RWPE2 (cell line): Measurements from ENCODE around the gene PARVA.

Source experiments
- ATAC-seq: fragments of 200-7000 bp; cut with Tn5 transposase; 3 replicates; pipeline ENCODE4 v1.9.1; 2021; ENCODE audit warnings: low read depth
- DNase-seq: peaks from one replicate; pipeline ENCODE4 v3.0.0-alpha.2; 2020; ENCODE audit warnings: low spot score
- H3K27ac ChIP-seq: fragments of 450-650 bp; 2 replicates; pipeline ENCODE4 v1.5.1; 2017; ENCODE audit warnings: mild to moderate bottlenecking; ENCODE audit not compliant: poor library complexity, severe bottlenecking
- H3K27me3 ChIP-seq: fragments of 250-450 bp; sonication (Bioruptor Pico); 2 replicates; pipeline ENCODE4 v1.5.1; 2021; ENCODE audit warnings: mild to moderate bottlenecking, moderate library complexity; ENCODE audit not compliant: insufficient read depth, poor library complexity, severe bottlenecking
- H3K36me3 ChIP-seq: fragments of 250-450 bp; sonication (Bioruptor Pico); 2 replicates; pipeline ENCODE4 v1.5.1; 2020; ENCODE audit warnings: low read depth, mild to moderate bottlenecking, moderate library complexity
- H3K4me1 ChIP-seq: fragments of 250-450 bp; sonication (Bioruptor Pico); 2 replicates; pipeline ENCODE4 v1.5.1; 2021; ENCODE audit warnings: mild to moderate bottlenecking, moderate library complexity; ENCODE audit not compliant: insufficient read depth, poor library complexity, severe bottlenecking
- H3K4me3 ChIP-seq: fragments of 250-450 bp; sonication (Bioruptor Pico); 2 replicates; pipeline ENCODE4 v1.5.1; 2021; ENCODE audit warnings: mild to moderate bottlenecking, moderate library complexity; ENCODE audit not compliant: severe bottlenecking
- H3K9me3 ChIP-seq: fragments of 250-450 bp; sonication (Bioruptor Pico); 2 replicates; pipeline ENCODE4 v1.5.1; 2021; ENCODE audit warnings: mild to moderate bottlenecking, moderate library complexity; ENCODE audit not compliant: severe bottlenecking
- TF ChIP-seq, protein P1 (sequence below): fragments of 450-650 bp; IDR thresholded peaks from one replicate; pipeline ENCODE4 v1.5.1; 2017; ENCODE audit warnings: mild to moderate bottlenecking, moderate library complexity; ENCODE audit not compliant: poor library complexity, severe bottlenecking

Gene PARVA

GRCh38 chr11:12433121-12433520 lies 55.8 kb downstream of the PARVA start:
- Histone ChIP-seq H3K4me3 (no peak overlapping the region), H3K9me3 (no peaks in the 10 kb centered on the region), H3K27me3 (no peaks in the 10 kb centered on the region), H3K27ac (no peak overlapping the region), H3K36me3 (no peaks in the 10 kb centered on the region), H3K4me1 (peaks cover 20% of the 10 kb centered on the region)
- TF ChIP-seq, protein P1, sequence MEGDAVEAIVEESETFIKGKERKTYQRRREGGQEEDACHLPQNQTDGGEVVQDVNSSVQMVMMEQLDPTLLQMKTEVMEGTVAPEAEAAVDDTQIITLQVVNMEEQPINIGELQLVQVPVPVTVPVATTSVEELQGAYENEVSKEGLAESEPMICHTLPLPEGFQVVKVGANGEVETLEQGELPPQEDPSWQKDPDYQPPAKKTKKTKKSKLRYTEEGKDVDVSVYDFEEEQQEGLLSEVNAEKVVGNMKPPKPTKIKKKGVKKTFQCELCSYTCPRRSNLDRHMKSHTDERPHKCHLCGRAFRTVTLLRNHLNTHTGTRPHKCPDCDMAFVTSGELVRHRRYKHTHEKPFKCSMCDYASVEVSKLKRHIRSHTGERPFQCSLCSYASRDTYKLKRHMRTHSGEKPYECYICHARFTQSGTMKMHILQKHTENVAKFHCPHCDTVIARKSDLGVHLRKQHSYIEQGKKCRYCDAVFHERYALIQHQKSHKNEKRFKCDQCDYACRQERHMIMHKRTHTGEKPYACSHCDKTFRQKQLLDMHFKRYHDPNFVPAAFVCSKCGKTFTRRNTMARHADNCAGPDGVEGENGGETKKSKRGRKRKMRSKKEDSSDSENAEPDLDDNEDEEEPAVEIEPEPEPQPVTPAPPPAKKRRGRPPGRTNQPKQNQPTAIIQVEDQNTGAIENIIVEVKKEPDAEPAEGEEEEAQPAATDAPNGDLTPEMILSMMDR, result no peak
- no peak for ATAC-seq
- DNase-seq, result no peak

- no peaks in the 10 kb centered on the region for H3K27me3 ChIP-seq
- H3K4me1 ChIP-seq, result peaks cover 24% of the 10 kb centered on the region
- H3K36me3 ChIP-seq, result no peaks in the 10 kb centered on the region
- H3K9me3 ChIP-seq, result no peaks in the 10 kb centered on the region
- H3K4me3 ChIP-seq, result no peak overlapping the region
- H3K27ac ChIP-seq, result no peak overlapping the region
- ATAC-seq, result no peak
- TF ChIP-seq, protein P1, result no peak
- no peak for DNase-seq
Measured at GRCh38 chr11:12433571-12434324, 56.4 kb downstream of the PARVA start.

- ATAC-seq, result no peak
- Histone ChIP-seq H3K4me3 (no peak overlapping the region), H3K36me3 (no peaks in the 10 kb centered on the region), H3K4me1 (peaks cover 24% of the 10 kb centered on the region), H3K9me3 (no peaks in the 10 kb centered on the region), H3K27ac (no peak overlapping the region), H3K27me3 (no peaks in the 10 kb centered on the region)
- TF ChIP-seq, protein P1, result no peak
- no peak for DNase-seq
Measured at GRCh38 chr11:12434325-12434654, 56.9 kb downstream of the PARVA start.

DNA sequence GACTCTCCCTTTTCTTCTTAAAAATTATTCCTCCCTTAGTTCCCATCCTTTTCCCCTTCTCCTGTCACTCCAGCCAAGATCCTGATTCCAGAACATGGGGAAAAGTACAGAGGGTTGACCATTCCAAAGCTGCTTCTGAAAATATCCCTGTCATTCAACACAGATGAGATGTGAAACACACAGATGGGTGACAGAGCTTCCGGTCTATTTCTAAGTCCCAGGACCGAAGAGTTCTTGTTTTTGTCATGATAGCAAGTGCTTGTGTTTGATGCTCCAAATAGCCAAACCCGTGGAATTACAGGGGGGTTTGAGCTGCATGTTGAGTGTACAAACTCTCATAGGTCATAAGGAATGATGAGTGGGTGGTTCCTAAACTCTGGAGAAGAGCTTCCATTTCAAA lies 57.9 kb downstream of the PARVA start:
- ATAC-seq (no peak), DNase-seq (no peak)
- Histone ChIP-seq H3K27ac (no peak overlapping the region), H3K27me3 (no peaks in the 10 kb centered on the region), H3K36me3 (no peaks in the 10 kb centered on the region), H3K4me3 (no peak overlapping the region), H3K9me3 (no peaks in the 10 kb centered on the region), H3K4me1 (peaks cover 17% of the 10 kb centered on the region)
- TF ChIP-seq, protein P1, result no peak

DNA sequence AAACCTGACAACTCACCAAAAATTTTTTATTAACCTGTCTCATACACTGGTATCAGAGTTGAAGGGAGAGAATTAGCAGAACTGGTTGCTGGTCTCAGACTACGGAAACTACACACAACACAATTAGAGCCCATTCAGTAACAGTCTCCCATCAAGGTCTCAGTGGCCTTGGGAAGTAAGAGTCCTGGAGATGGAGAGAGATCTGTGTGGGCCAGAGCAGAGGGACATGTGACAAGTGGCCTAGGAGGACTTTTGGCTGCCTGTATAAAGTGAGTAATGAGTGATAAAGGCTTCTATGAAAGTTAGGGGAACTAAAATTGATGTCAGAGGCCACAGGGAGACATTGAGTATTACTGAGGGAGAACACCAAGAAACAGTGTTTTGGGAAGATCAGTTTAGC lies 58.9 kb downstream of the PARVA start:
- no peaks in the 10 kb centered on the region for H3K9me3 ChIP-seq
- DNase-seq (no peak), ATAC-seq (no peak)
- peaks cover 8% of the 10 kb centered on the region for H3K4me1 ChIP-seq
- H3K36me3 ChIP-seq, result no peaks in the 10 kb centered on the region
- TF ChIP-seq, protein P1, result no peak
- no peak overlapping the region for H3K27ac ChIP-seq
- no peak overlapping the region for H3K4me3 ChIP-seq
- H3K27me3 ChIP-seq, result no peaks in the 10 kb centered on the region
